RWPE2 (cell line): ENCODE data around the gene MCM8.

ENCODE experiments used
- ATAC-seq: fragments of 200-7000 bp; cut with Tn5 transposase; 3 replicates; pipeline ENCODE4 v1.9.1; 2021; ENCODE audit warnings: low read depth
- DNase-seq: peaks from one replicate; pipeline ENCODE4 v3.0.0-alpha.2; 2020; ENCODE audit warnings: low spot score
- H3K27ac ChIP-seq: fragments of 450-650 bp; 2 replicates; pipeline ENCODE4 v1.5.1; 2017; ENCODE audit warnings: mild to moderate bottlenecking; ENCODE audit not compliant: poor library complexity, severe bottlenecking
- H3K27me3 ChIP-seq: fragments of 250-450 bp; sonication (Bioruptor Pico); 2 replicates; pipeline ENCODE4 v1.5.1; 2021; ENCODE audit warnings: mild to moderate bottlenecking, moderate library complexity; ENCODE audit not compliant: insufficient read depth, poor library complexity, severe bottlenecking
- H3K36me3 ChIP-seq: fragments of 250-450 bp; sonication (Bioruptor Pico); 2 replicates; pipeline ENCODE4 v1.5.1; 2020; ENCODE audit warnings: low read depth, mild to moderate bottlenecking, moderate library complexity
- H3K4me1 ChIP-seq: fragments of 250-450 bp; sonication (Bioruptor Pico); 2 replicates; pipeline ENCODE4 v1.5.1; 2021; ENCODE audit warnings: mild to moderate bottlenecking, moderate library complexity; ENCODE audit not compliant: insufficient read depth, poor library complexity, severe bottlenecking
- H3K4me3 ChIP-seq: fragments of 250-450 bp; sonication (Bioruptor Pico); 2 replicates; pipeline ENCODE4 v1.5.1; 2021; ENCODE audit warnings: mild to moderate bottlenecking, moderate library complexity; ENCODE audit not compliant: severe bottlenecking
- H3K9me3 ChIP-seq: fragments of 250-450 bp; sonication (Bioruptor Pico); 2 replicates; pipeline ENCODE4 v1.5.1; 2021; ENCODE audit warnings: mild to moderate bottlenecking, moderate library complexity; ENCODE audit not compliant: severe bottlenecking
- TF ChIP-seq, protein P1 (sequence below): fragments of 450-650 bp; IDR thresholded peaks from one replicate; pipeline ENCODE4 v1.5.1; 2017; ENCODE audit warnings: mild to moderate bottlenecking, moderate library complexity; ENCODE audit not compliant: poor library complexity, severe bottlenecking

The MCM8 gene

DNA sequence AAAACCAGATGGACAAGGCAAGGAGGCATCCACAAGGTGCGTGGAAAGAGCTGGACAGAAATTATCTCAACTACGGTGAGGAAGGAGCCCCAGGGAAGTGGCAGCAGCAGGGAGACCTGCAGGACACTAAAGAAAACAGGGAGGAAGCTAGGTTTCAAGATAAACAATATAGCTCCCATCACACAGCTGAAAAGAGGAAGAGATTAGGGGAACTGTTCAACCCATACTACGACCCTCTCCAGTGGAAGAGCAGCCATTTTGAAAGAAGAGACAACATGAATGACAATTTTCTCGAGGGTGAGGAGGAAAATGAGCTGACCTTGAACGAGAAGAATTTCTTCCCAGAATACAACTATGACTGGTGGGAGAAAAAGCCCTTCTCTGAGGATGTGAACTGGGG is 27.0 kb upstream of the MCM8 start:
- Histone ChIP-seq H3K36me3 (no peaks in the 10 kb centered on the region), H3K27me3 (no peaks in the 10 kb centered on the region), H3K4me3 (no peak overlapping the region), H3K9me3 (no peaks in the 10 kb centered on the region), H3K4me1 (peaks cover 23% of the 10 kb centered on the region), H3K27ac (no peak overlapping the region)
- DNase-seq (no peak), ATAC-seq (no peak)
- TF ChIP-seq, protein P1, sequence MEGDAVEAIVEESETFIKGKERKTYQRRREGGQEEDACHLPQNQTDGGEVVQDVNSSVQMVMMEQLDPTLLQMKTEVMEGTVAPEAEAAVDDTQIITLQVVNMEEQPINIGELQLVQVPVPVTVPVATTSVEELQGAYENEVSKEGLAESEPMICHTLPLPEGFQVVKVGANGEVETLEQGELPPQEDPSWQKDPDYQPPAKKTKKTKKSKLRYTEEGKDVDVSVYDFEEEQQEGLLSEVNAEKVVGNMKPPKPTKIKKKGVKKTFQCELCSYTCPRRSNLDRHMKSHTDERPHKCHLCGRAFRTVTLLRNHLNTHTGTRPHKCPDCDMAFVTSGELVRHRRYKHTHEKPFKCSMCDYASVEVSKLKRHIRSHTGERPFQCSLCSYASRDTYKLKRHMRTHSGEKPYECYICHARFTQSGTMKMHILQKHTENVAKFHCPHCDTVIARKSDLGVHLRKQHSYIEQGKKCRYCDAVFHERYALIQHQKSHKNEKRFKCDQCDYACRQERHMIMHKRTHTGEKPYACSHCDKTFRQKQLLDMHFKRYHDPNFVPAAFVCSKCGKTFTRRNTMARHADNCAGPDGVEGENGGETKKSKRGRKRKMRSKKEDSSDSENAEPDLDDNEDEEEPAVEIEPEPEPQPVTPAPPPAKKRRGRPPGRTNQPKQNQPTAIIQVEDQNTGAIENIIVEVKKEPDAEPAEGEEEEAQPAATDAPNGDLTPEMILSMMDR: no peak

DNA sequence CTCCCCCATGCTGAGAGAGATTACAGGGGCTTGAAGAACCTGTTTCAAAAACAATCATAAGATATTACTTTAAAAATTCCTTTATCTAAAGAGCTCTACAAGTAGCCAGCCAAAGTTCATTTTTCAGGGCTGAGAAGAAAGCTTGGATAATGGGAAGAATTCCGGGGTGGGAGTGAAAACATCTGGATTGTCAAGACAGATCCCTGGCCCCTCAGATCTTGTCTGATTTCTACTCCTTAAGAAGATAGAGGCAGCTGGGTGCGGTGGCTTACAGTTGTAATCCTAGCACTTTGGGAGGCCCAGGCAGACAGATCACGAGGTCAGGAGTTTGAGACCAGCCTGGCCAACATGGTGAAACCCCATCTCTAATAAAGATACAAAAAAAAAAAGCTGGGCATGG is 24.9 kb upstream of the MCM8 start:
- H3K4me3 ChIP-seq: no peak overlapping the region
- TF ChIP-seq, protein P1: no peak
- no peaks in the 10 kb centered on the region for H3K27me3 ChIP-seq
- DNase-seq (no peak), ATAC-seq (no peak)
- H3K4me1 ChIP-seq: peaks cover 3% of the 10 kb centered on the region
- H3K36me3 ChIP-seq: no peaks in the 10 kb centered on the region
- H3K27ac ChIP-seq: no peak overlapping the region
- H3K9me3 ChIP-seq: no peaks in the 10 kb centered on the region

DNA sequence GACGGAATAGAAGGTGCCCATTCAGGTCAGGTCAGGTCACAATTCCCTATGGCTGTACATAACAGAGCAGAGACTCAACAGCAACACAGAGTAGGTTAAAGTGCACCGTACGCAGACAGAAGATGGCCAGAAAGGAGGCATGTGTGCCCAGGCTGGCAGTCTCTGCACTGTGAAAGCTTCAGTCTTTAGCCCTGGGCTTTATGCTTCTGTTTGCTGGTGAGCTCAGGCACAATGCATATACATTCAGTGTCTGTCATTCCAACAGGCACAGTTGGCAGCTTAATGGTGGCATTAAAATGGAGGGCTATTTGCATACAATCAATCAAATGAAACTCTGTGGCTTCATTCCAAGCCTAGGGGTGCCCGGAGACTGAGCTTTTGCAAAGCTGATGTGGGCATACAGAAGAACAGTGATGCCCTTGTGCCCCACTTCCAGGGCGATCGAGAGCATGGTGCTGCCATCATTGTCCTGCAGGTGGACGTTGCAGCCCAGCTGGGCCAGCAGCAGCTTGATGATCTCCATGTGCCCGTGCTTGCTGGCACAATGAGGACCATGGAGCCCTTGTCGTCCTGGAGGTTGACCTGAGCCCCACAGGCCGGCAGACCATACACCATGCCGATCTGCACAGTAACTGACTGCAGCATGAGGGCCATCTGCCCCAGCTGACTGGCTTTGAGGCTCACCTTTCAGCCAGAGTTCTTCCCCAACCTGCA is 22.5 kb upstream of the MCM8 start:
- DNase-seq (no peak), ATAC-seq (no peak)
- no peaks in the 10 kb centered on the region for H3K9me3 ChIP-seq
- H3K27me3 ChIP-seq: no peaks in the 10 kb centered on the region
- TF ChIP-seq, protein P1: no peak
- no peak overlapping the region for H3K4me3 ChIP-seq
- no peaks in the 10 kb centered on the region for H3K4me1 ChIP-seq
- no peaks in the 10 kb centered on the region for H3K36me3 ChIP-seq
- no peak overlapping the region for H3K27ac ChIP-seq

DNA sequence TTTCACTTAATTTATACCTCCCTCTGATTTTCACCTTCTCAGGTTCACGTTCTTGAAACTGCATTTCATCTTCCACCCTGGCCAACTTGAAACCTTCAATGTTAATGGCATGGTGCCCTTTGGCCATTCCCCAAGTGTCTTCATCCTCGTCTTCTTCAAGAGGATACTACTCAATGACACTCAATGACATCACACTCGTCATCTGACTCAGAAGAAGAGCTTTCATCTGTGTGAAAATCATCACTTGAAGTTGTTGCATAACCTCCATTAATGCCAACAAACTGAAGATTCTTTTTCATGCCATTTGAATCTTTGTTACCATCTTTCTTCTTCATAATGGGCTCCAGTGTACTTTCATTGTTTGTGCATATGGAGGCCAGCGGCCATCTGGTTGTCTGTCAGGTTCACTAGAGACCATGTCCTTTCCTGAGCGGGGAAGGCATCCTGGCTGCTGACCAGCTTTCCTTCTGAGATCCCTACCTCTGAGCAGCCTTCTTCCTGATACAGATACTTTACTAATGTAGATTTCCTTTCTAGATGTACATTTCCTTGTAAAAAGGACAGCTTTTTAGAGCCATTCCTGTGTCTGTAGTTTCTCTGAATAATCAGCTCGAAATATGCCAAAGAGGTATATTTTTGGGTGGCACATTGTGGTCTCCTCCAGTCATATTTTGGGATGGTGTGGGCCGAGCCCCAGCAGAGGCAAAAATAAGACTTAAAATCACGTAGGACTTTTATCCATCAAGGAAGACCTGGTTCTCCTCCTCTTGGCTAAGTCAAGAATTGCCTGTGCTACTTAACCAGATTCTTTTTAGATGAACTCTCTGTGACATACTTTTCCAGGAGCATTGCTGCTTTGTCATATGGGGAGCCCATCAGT is 21.4 kb upstream of the MCM8 start:
- no peaks in the 10 kb centered on the region for H3K36me3 ChIP-seq
- no peak overlapping the region for H3K4me3 ChIP-seq
- H3K27me3 ChIP-seq: no peaks in the 10 kb centered on the region
- DNase-seq (no peak), ATAC-seq (no peak)
- no peaks in the 10 kb centered on the region for H3K9me3 ChIP-seq
- TF ChIP-seq, protein P1: no peak
- no peaks in the 10 kb centered on the region for H3K4me1 ChIP-seq
- no peak overlapping the region for H3K27ac ChIP-seq
